HUES48 (cell line): ENCODE results near the gene GCNA.
"Not testable (repeated sequence)": the region's sequence is repeated elsewhere in the genome, so short reads cannot be mapped to it uniquely, and the experiment has no call there.

ENCODE experiments used
- H3K27ac ChIP-seq: one replicate; pipeline ENCODE4 v1.7.0; 2013; ENCODE audit warnings: low read depth, low read length, inconsistent platforms
- H3K27me3 ChIP-seq: 2 replicates; pipeline ENCODE4 v1.6.1; 2013; ENCODE audit warnings: mild to moderate bottlenecking, low read length; ENCODE audit not compliant: control insufficient read depth, insufficient read depth
- H3K36me3 ChIP-seq: 2 replicates; pipeline ENCODE4 v1.6.1; 2013; ENCODE audit warnings: low read length; ENCODE audit not compliant: control insufficient read depth, insufficient read depth
- H3K4me1 ChIP-seq: 2 replicates; pipeline ENCODE4 v1.6.1; 2013; ENCODE audit warnings: mild to moderate bottlenecking, low read length; ENCODE audit not compliant: control insufficient read depth, insufficient read depth
- H3K4me3 ChIP-seq: 2 replicates; pipeline ENCODE4 v1.5.1; 2013; ENCODE audit warnings: mild to moderate bottlenecking, low read depth, low read length
- H3K9ac ChIP-seq: 2 replicates; pipeline ENCODE4 v1.6.1; 2013; ENCODE audit warnings: mild to moderate bottlenecking, low read depth, low read length, moderate library complexity
- H3K9me3 ChIP-seq: 2 replicates; pipeline ENCODE4 v1.6.1; 2013; ENCODE audit warnings: low read length; ENCODE audit not compliant: control insufficient read depth, insufficient read depth

GCNA gene

GRCh38 chrX:71599965-71600364 lies 21.7 kb downstream of the GCNA start:
- H3K27me3 ChIP-seq: no peaks in the 10 kb centered on the region
- peaks cover 33% of the 10 kb centered on the region for H3K9me3 ChIP-seq
- H3K36me3 ChIP-seq: peaks cover 8% of the 10 kb centered on the region
- no peak overlapping the region for H3K9ac ChIP-seq
- no peak overlapping the region for H3K27ac ChIP-seq
- no peak overlapping the region for H3K4me3 ChIP-seq
- no peaks in the 10 kb centered on the region for H3K4me1 ChIP-seq

- H3K4me3 ChIP-seq: no peak overlapping the region
- H3K36me3 ChIP-seq: peaks cover 12% of the 10 kb centered on the region
- no peaks in the 10 kb centered on the region for H3K27me3 ChIP-seq
These were observed 25.4 kb downstream of the GCNA start for GRCh38 chrX:71603618-71604017.

GRCh38 chrX:71604141-71604540 lies 25.9 kb downstream of the GCNA start:
- Histone ChIP-seq H3K9ac (no peak overlapping the region), H3K27me3 (no peaks in the 10 kb centered on the region), H3K27ac (peak overlapping the region; percentile 12), H3K9me3 (peaks cover 37% of the 10 kb centered on the region), H3K4me3 (no peak overlapping the region), H3K36me3 (peaks cover 14% of the 10 kb centered on the region), H3K4me1 (no peaks in the 10 kb centered on the region)

More at GRCh38 chrX:71603618-71604017, 25.4 kb downstream of the GCNA start:
- Histone ChIP-seq H3K9ac (no peak overlapping the region), H3K4me1 (no peaks in the 10 kb centered on the region), H3K9me3 (peaks cover 34% of the 10 kb centered on the region), H3K27ac (peak overlapping the region; percentile 12)

- H3K27me3 ChIP-seq: no peaks in the 10 kb centered on the region
- H3K9ac ChIP-seq: no peak overlapping the region
- no peak overlapping the region for H3K27ac ChIP-seq
- H3K4me1 ChIP-seq: no peaks in the 10 kb centered on the region
- peaks cover 20% of the 10 kb centered on the region for H3K36me3 ChIP-seq
- H3K9me3 ChIP-seq: peaks cover 40% of the 10 kb centered on the region
- no peak overlapping the region for H3K4me3 ChIP-seq
These were observed 26.7 kb downstream of the GCNA start for GRCh38 chrX:71604796-71605568.

GRCh38 chrX:71606536-71607216 lies 28.4 kb downstream of the GCNA start:
- Histone ChIP-seq H3K4me3 (no peak overlapping the region), H3K36me3 (peaks cover 29% of the 10 kb centered on the region), H3K4me1 (no peaks in the 10 kb centered on the region), H3K27ac (no peak overlapping the region), H3K9me3 (peaks cover 47% of the 10 kb centered on the region), H3K9ac (no peak overlapping the region), H3K27me3 (no peaks in the 10 kb centered on the region)

- H3K4me1 ChIP-seq: no peaks in the 10 kb centered on the region
- peaks cover 47% of the 10 kb centered on the region for H3K9me3 ChIP-seq
- H3K36me3 ChIP-seq: peaks cover 29% of the 10 kb centered on the region
- H3K4me3 ChIP-seq: no peak overlapping the region
- no peaks in the 10 kb centered on the region for H3K27me3 ChIP-seq
- no peak overlapping the region for H3K27ac ChIP-seq
- H3K9ac ChIP-seq: no peak overlapping the region
These were observed 29.3 kb downstream of the GCNA start for GRCh38 chrX:71607488-71607887.

GRCh38 chrX:71609095-71609750 lies 31.0 kb downstream of the GCNA start:
- H3K27ac ChIP-seq: no peak overlapping the region
- H3K36me3 ChIP-seq: peaks cover 33% of the 10 kb centered on the region

GRCh38 chrX:71611736-71612135 lies 33.5 kb downstream of the GCNA start:
- Histone ChIP-seq H3K9me3 (peaks cover 43% of the 10 kb centered on the region; the same call in 1 of the 2 replicates), H3K36me3 (peaks cover 24% of the 10 kb centered on the region; the same call in 1 of the 2 replicates)
- not testable (repeated sequence) for H3K27ac ChIP-seq, H3K4me1 ChIP-seq, H3K9ac ChIP-seq, H3K27me3 ChIP-seq, H3K4me3 ChIP-seq

More at GRCh38 chrX:71609095-71609750, 31.0 kb downstream of the GCNA start:
- Histone ChIP-seq H3K4me1 (no peaks in the 10 kb centered on the region), H3K4me3 (no peak overlapping the region), H3K9me3 (peaks cover 40% of the 10 kb centered on the region), H3K9ac (no peak overlapping the region), H3K27me3 (no peaks in the 10 kb centered on the region)

GRCh38 chrX:71612256-71612655 lies 34.0 kb downstream of the GCNA start:
- Histone ChIP-seq H3K27me3 (no peaks in the 10 kb centered on the region), H3K27ac (no peak overlapping the region), H3K4me1 (no peaks in the 10 kb centered on the region), H3K9me3 (peaks cover 43% of the 10 kb centered on the region; the same call in 1 of the 2 replicates), H3K9ac (no peak overlapping the region), H3K36me3 (peaks cover 24% of the 10 kb centered on the region; the same call in 1 of the 2 replicates), H3K4me3 (no peak overlapping the region)

GRCh38 chrX:71615056-71615455 lies 36.8 kb downstream of the GCNA start:
- Histone ChIP-seq H3K27me3 (no peaks in the 10 kb centered on the region), H3K4me3 (no peak overlapping the region)

More at GRCh38 chrX:71615056-71615455, 36.8 kb downstream of the GCNA start:
- H3K4me1 ChIP-seq: no peaks in the 10 kb centered on the region
- H3K36me3 ChIP-seq: peaks cover 16% of the 10 kb centered on the region; the same call in 1 of the 2 replicates
- peaks cover 35% of the 10 kb centered on the region; the same call in 1 of the 2 replicates for H3K9me3 ChIP-seq
- no peak overlapping the region for H3K9ac ChIP-seq
- no peak overlapping the region for H3K27ac ChIP-seq
